Vagina (tissue), 2 donors: ENCODE measurements around the gene ENOX2. TPM values are rescaled to one million over a fixed set of nuclear protein-coding genes. Genes with fewer than 3 reads are reported as not detected.

Experiments used
- DNase-seq, 2 donors: peaks; one replicate each; pipeline ENCODE4 v3.0.0-alpha.2; 2017; ENCODE audit errors: extremely low spot score in 2 of 2
- H3K27ac ChIP-seq: fragments of 200-600 bp; sonication (generic); one replicate; pipeline ENCODE4 v1.5.1; 2019
- H3K27me3 ChIP-seq: fragments of 200-600 bp; sonication (generic); one replicate; pipeline ENCODE4 v1.5.1; 2019
- H3K36me3 ChIP-seq, 2 donors: fragments of 200-600 bp; sonication (generic); one replicate each; pipeline ENCODE4 v1.5.1; 2017 to 2019
- H3K4me1 ChIP-seq: fragments of 200-600 bp; sonication (generic); one replicate; pipeline ENCODE4 v1.5.1; 2019
- H3K4me3 ChIP-seq, 2 donors: fragments of 200-600 bp; sonication (generic); 1 replicate in 1 of 2; 2 replicates in 1 of 2; pipeline ENCODE4 v1.5.1; 2016 to 2019
- H3K9me3 ChIP-seq: fragments of 200-600 bp; sonication (generic); one replicate; pipeline ENCODE4 v1.5.1; 2019
- CTCF ChIP-seq, 3 experiments: fragments of 450-650 bp in 2 of 3; fragments of 200-600 bp in 1 of 3; sonication (generic) in 1 of 3; IDR thresholded peaks; one replicate each; pipeline ENCODE4 v1.5.1; 2017 to 2019; ENCODE audit warnings: antibody characterized with exemption in 3 of 3, mild to moderate bottlenecking in 2 of 3, moderate library complexity in 2 of 3
- POLR2A ChIP-seq, 2 donors: fragments of 450-650 bp; IDR thresholded peaks; one replicate each; pipeline ENCODE4 v1.6.1; 2017; ENCODE audit warnings: antibody characterized with exemption in 2 of 2, mild to moderate bottlenecking in 2 of 2, moderate library complexity in 2 of 2
- POLR2AphosphoS5 ChIP-seq, 2 donors: sonication (generic); formaldehyde crosslinking; IDR thresholded peaks; one replicate each; pipeline ENCODE4 v1.9.0; 2017; ENCODE audit warnings: antibody characterized with exemption in 2 of 2, mild to moderate bottlenecking in 2 of 2, low read depth in 1 of 2; ENCODE audit not compliant: insufficient read depth in 1 of 2
- intact Hi-C: fragments of 100-400 bp; cut with DNase I; formaldehyde crosslinking; loops from one replicate; pipeline ENCODE4 v1.15.1; 2023
- total RNA-seq: library from RNA; depleted of rRNA; stranded (reverse); fragments of >200 nt; gene quantifications from one replicate; pipeline ENCODE4 v1.2.3, GENCODE V29; 2016

Gene ENOX2
- total RNA-seq, 1 donor from 2014 or later = 8.8 TPM

- H3K27me3 ChIP-seq = no peaks in the 10 kb centered on the region
- DNase-seq = no peak
- TF ChIP-seq POLR2A (IDR thresholded peaks at IDR 0.05) (no peak), CTCF (IDR thresholded peaks at IDR 0.05) (no peak), POLR2AphosphoS5 (IDR thresholded peaks at IDR 0.05; ENCODE audit: insufficient read depth in 1 of 2, low read depth in 1 of 2) (no peak)
- H3K27ac ChIP-seq = no peak overlapping the region
- H3K4me1 ChIP-seq = no peaks in the 10 kb centered on the region
- no peak overlapping the region for H3K4me3 ChIP-seq
- H3K9me3 ChIP-seq = no peaks in the 10 kb centered on the region
- peaks cover 0 to 5% of the 10 kb centered on the region in 2 donors for H3K36me3 ChIP-seq
- intact Hi-C loops = no loop called here
Observed at GRCh38 chrX:130645955-130646583, 256.9 kb downstream of the ENOX2 start.

GRCh38 chrX:130637591-130637990 is 265.4 kb downstream of the ENOX2 start:
- H3K9me3 ChIP-seq = no peaks in the 10 kb centered on the region
- no peak overlapping the region for H3K4me3 ChIP-seq
- H3K27ac ChIP-seq = no peak overlapping the region
- H3K4me1 ChIP-seq = no peaks in the 10 kb centered on the region
- no peak for DNase-seq
- intact Hi-C loops = no loop called here
- no peak for TF ChIP-seq POLR2AphosphoS5 (IDR thresholded peaks at IDR 0.05; ENCODE audit: insufficient read depth in 1 of 2, low read depth in 1 of 2)
- TF ChIP-seq POLR2A (IDR thresholded peaks at IDR 0.05) = no peak
- no peak for TF ChIP-seq CTCF (IDR thresholded peaks at IDR 0.05)
- no peaks in the 10 kb centered on the region for H3K27me3 ChIP-seq
- no peaks in the 10 kb centered on the region for H3K36me3 ChIP-seq

- no peak for TF ChIP-seq POLR2A (IDR thresholded peaks at IDR 0.05)
- no peak for TF ChIP-seq CTCF (IDR thresholded peaks at IDR 0.05)
- no peak for DNase-seq
- intact Hi-C loops = no loop called here
- Histone ChIP-seq H3K4me1 (no peaks in the 10 kb centered on the region), H3K27ac (no peak overlapping the region), H3K27me3 (no peaks in the 10 kb centered on the region), H3K4me3 (no peak overlapping the region), H3K9me3 (no peaks in the 10 kb centered on the region), H3K36me3 (no peaks in the 10 kb centered on the region)
Observed at GRCh38 chrX:130636277-130636676, 266.7 kb downstream of the ENOX2 start.

GRCh38 chrX:130631011-130631410 is 272.0 kb downstream of the ENOX2 start:
- TF ChIP-seq POLR2AphosphoS5 (IDR thresholded peaks at IDR 0.05; ENCODE audit: insufficient read depth in 1 of 2, low read depth in 1 of 2) (no peak), POLR2A (IDR thresholded peaks at IDR 0.05) (no peak), CTCF (IDR thresholded peaks at IDR 0.05) (no peak)
- Histone ChIP-seq H3K36me3 (no peaks in the 10 kb centered on the region), H3K27me3 (no peaks in the 10 kb centered on the region), H3K4me3 (no peak overlapping the region), H3K27ac (no peak overlapping the region), H3K4me1 (no peaks in the 10 kb centered on the region), H3K9me3 (no peaks in the 10 kb centered on the region)
- intact Hi-C loops = no loop called here
- DNase-seq = no peak

GRCh38 chrX:130628516-130628915 is 274.5 kb downstream of the ENOX2 start:
- intact Hi-C loops = no loop called here
- Histone ChIP-seq H3K9me3 (no peaks in the 10 kb centered on the region), H3K27ac (no peak overlapping the region), H3K4me3 (no peak overlapping the region), H3K27me3 (no peaks in the 10 kb centered on the region), H3K36me3 (no peaks in the 10 kb centered on the region), H3K4me1 (no peaks in the 10 kb centered on the region)
- no peak for DNase-seq
- no peak for TF ChIP-seq POLR2AphosphoS5 (IDR thresholded peaks at IDR 0.05; ENCODE audit: insufficient read depth in 1 of 2, low read depth in 1 of 2)
- TF ChIP-seq POLR2A (IDR thresholded peaks at IDR 0.05) = no peak
- no peak for TF ChIP-seq CTCF (IDR thresholded peaks at IDR 0.05)
